Measurements from ENCODE around the gene SGMS1. TPM values are rescaled to one million over a fixed set of nuclear protein-coding genes. Genes with fewer than 3 reads are reported as not detected.
"Not testable (repeated sequence)": the region's sequence is repeated elsewhere in the genome, so short reads cannot be mapped to it uniquely, and the experiment has no call there.

Gene SGMS1
- total RNA-seq, 1 experiment from 2014 or later: 34.5 TPM

GRCh38 chr10:50572017-50572491, 51.7 kb downstream of the SGMS1 start:
- Mint-ChIP-seq H3K36me3 (ENCODE audit: insufficient read depth, unreplicated experiment) (no peaks in the 10 kb centered on the region), H3K9me3 (ENCODE audit: low read depth, unreplicated experiment) (no peaks in the 10 kb centered on the region), H3K4me3 (ENCODE audit: low read depth, unreplicated experiment) (no peak overlapping the region), H3K4me1 (ENCODE audit: low read depth, unreplicated experiment) (peaks cover 16% of the 10 kb centered on the region), H3K27me3 (ENCODE audit: unreplicated experiment) (no peaks in the 10 kb centered on the region), H3K27ac (ENCODE audit: unreplicated experiment) (no peak overlapping the region)
- intact Hi-C loops (cut with micrococcal nuclease; ENCODE audit: unreplicated experiment): no loop called here
- CTCF ChIA-PET: no interaction called here
- no peak for DNase-seq
- no TSS peak for BruUV-seq (replicated peaks)
- TF ChIP-seq CTCF (IDR thresholded peaks at IDR 0.05; ENCODE audit: unreplicated experiment): no peak

GRCh38 chr10:50568750-50569149, 55.0 kb downstream of the SGMS1 start:
- H3K9me3 Mint-ChIP-seq (ENCODE audit: low read depth, unreplicated experiment); H3K4me1 Mint-ChIP-seq (ENCODE audit: low read depth, unreplicated experiment); H3K4me3 Mint-ChIP-seq (ENCODE audit: low read depth, unreplicated experiment); H3K27ac Mint-ChIP-seq (ENCODE audit: unreplicated experiment); H3K27me3 Mint-ChIP-seq (ENCODE audit: unreplicated experiment); CTCF ChIA-PET; H3K36me3 Mint-ChIP-seq (ENCODE audit: insufficient read depth, unreplicated experiment); intact Hi-C loops (cut with micrococcal nuclease; ENCODE audit: unreplicated experiment); BruUV-seq (replicated peaks); DNase-seq: not testable (repeated sequence)

GRCh38 chr10:50567384-50567783, 56.4 kb downstream of the SGMS1 start:
- H3K27me3 Mint-ChIP-seq (ENCODE audit: unreplicated experiment): no peaks in the 10 kb centered on the region
- peaks cover 5% of the 10 kb centered on the region for H3K4me1 Mint-ChIP-seq (ENCODE audit: low read depth, unreplicated experiment)
- H3K36me3 Mint-ChIP-seq (ENCODE audit: insufficient read depth, unreplicated experiment): no peaks in the 10 kb centered on the region
- CTCF ChIA-PET: no interaction called here
- intact Hi-C loops (cut with micrococcal nuclease; ENCODE audit: unreplicated experiment): no loop called here
- H3K27ac Mint-ChIP-seq (ENCODE audit: unreplicated experiment): no peak overlapping the region
- H3K9me3 Mint-ChIP-seq (ENCODE audit: low read depth, unreplicated experiment): no peaks in the 10 kb centered on the region
- H3K4me3 Mint-ChIP-seq (ENCODE audit: low read depth, unreplicated experiment): no peak overlapping the region
- no TSS peak for BruUV-seq (replicated peaks)
- TF ChIP-seq CTCF (IDR thresholded peaks at IDR 0.05; ENCODE audit: unreplicated experiment): no peak
- no peak for DNase-seq

- H3K27ac Mint-ChIP-seq (ENCODE audit: unreplicated experiment): no peak overlapping the region
- DNase-seq: no peak
- no TSS peak for BruUV-seq (replicated peaks)
- no peak for TF ChIP-seq CTCF (IDR thresholded peaks at IDR 0.05; ENCODE audit: unreplicated experiment)
- CTCF ChIA-PET: no interaction called here
- no peak overlapping the region for H3K4me3 Mint-ChIP-seq (ENCODE audit: low read depth, unreplicated experiment)
- no peaks in the 10 kb centered on the region for H3K27me3 Mint-ChIP-seq (ENCODE audit: unreplicated experiment)
- no peaks in the 10 kb centered on the region for H3K36me3 Mint-ChIP-seq (ENCODE audit: insufficient read depth, unreplicated experiment)
- H3K4me1 Mint-ChIP-seq (ENCODE audit: low read depth, unreplicated experiment): peaks cover 13% of the 10 kb centered on the region
- no peaks in the 10 kb centered on the region for H3K9me3 Mint-ChIP-seq (ENCODE audit: low read depth, unreplicated experiment)
- intact Hi-C loops (cut with micrococcal nuclease; ENCODE audit: unreplicated experiment): no loop called here
Measured at GRCh38 chr10:50566150-50566549, 57.6 kb downstream of the SGMS1 start.

- no peak overlapping the region for H3K27ac Mint-ChIP-seq (ENCODE audit: unreplicated experiment)
- H3K4me1 Mint-ChIP-seq (ENCODE audit: low read depth, unreplicated experiment): peaks cover 13% of the 10 kb centered on the region
- CTCF ChIA-PET: no interaction called here
- no peaks in the 10 kb centered on the region for H3K36me3 Mint-ChIP-seq (ENCODE audit: insufficient read depth, unreplicated experiment)
- no peak for TF ChIP-seq CTCF (IDR thresholded peaks at IDR 0.05; ENCODE audit: unreplicated experiment)
- BruUV-seq (replicated peaks): no TSS peak
- H3K9me3 Mint-ChIP-seq (ENCODE audit: low read depth, unreplicated experiment): no peaks in the 10 kb centered on the region
- no peaks in the 10 kb centered on the region for H3K27me3 Mint-ChIP-seq (ENCODE audit: unreplicated experiment)
- DNase-seq: no peak
- H3K4me3 Mint-ChIP-seq (ENCODE audit: low read depth, unreplicated experiment): no peak overlapping the region
- intact Hi-C loops (cut with micrococcal nuclease; ENCODE audit: unreplicated experiment): no loop called here
Measured at GRCh38 chr10:50565301-50566083, 58.3 kb downstream of the SGMS1 start.
